Caco-2 (cell line): ENCODE results near the gene CALCOCO2. TPM values are rescaled to one million over a fixed set of nuclear protein-coding genes. Genes with fewer than 3 reads are reported as not detected.
A peak's percentile ranks its signal among the peaks of the same experiment; 100 is the strongest.

Source experiments
- BruUV-seq: library from RNA; stranded (reverse); fragments of 400-500 nt; replicated peaks from 2 replicates; lab custom pipeline; 2021; lab: Mats Ljungman, UMichigan
- CTCF ChIA-PET: fragments of 300-600 bp; sonication (Branson Sonifier 250); formaldehyde crosslinking; loops from one replicate; lab custom pipeline; 2022; ENCODE audit warnings: antibody characterized with exemption; lab: Charles Lee
- POLR2A ChIA-PET: fragments of 300-600 bp; sonication (Branson Sonifier 250); formaldehyde crosslinking; loops from one replicate; lab custom pipeline; 2022; ENCODE audit warnings: antibody characterized with exemption; lab: Charles Lee
- DNase-seq, 2 experiments: peaks; one replicate each; pipeline versions ENCODE4 v3.0.0 to v3.0.0-alpha.2; 2020 to 2022
- H3K27me3 ChIP-seq: replicated peaks from 2 replicates; pipeline ENCODE4 v1.6.0; 2011; ENCODE audit warnings: low read length; ENCODE audit not compliant: control insufficient read depth, insufficient read depth
- H3K36me3 ChIP-seq: 2 replicates; pipeline ENCODE4 v1.5.1; 2011; ENCODE audit warnings: low read length; ENCODE audit not compliant: control insufficient read depth, insufficient read depth
- H3K4me1 ChIP-seq: fragments of 250-450 bp; sonication (Bioruptor Pico); 2 replicates; pipeline ENCODE4 v1.5.1; 2020; ENCODE audit warnings: mild to moderate bottlenecking
- H3K4me3 ChIP-seq: 2 replicates; pipeline ENCODE4 v1.5.1; 2011; ENCODE audit warnings: low read depth, mild to moderate bottlenecking, control low read depth, low read length
- H3K9me3 ChIP-seq: fragments of 250-450 bp; sonication (Bioruptor Pico); 2 replicates; pipeline ENCODE4 v1.5.1; 2020; ENCODE audit warnings: mild to moderate bottlenecking, moderate library complexity
- H3K27ac Mint-ChIP-seq: one replicate; pipeline ENCODE4 v1.8.0; 2022; ENCODE audit warnings: mixed read lengths; ENCODE audit not compliant: unreplicated experiment
- H3K27me3 Mint-ChIP-seq: one replicate; pipeline ENCODE4 v1.8.0; 2022; ENCODE audit warnings: mixed read lengths; ENCODE audit not compliant: insufficient read depth, unreplicated experiment
- H3K36me3 Mint-ChIP-seq: one replicate; pipeline ENCODE4 v1.8.0; 2022; ENCODE audit warnings: mild to moderate bottlenecking, mixed read lengths; ENCODE audit not compliant: insufficient read depth, unreplicated experiment
- H3K4me1 Mint-ChIP-seq: one replicate; pipeline ENCODE4 v1.8.0; 2022; ENCODE audit warnings: low read depth, mixed read lengths; ENCODE audit not compliant: unreplicated experiment
- H3K4me3 Mint-ChIP-seq: one replicate; pipeline ENCODE4 v1.8.0; 2022; ENCODE audit warnings: mild to moderate bottlenecking, moderate library complexity, mixed read lengths; ENCODE audit not compliant: unreplicated experiment
- H3K9me3 Mint-ChIP-seq: one replicate; pipeline ENCODE4 v1.8.0; 2022; ENCODE audit warnings: mixed read lengths; ENCODE audit not compliant: unreplicated experiment
- intact Hi-C: fragments of 100-400 bp; cut with micrococcal nuclease; formaldehyde crosslinking; loops from one replicate; pipeline ENCODE4 v1.10.0; 2022; ENCODE audit not compliant: unreplicated experiment
- total RNA-seq: library from RNA; stranded (reverse); gene quantifications from 2 replicates; pipeline ENCODE4 v1.2.3, GENCODE V29; 2022
- TF ChIP-seq, protein P1 (sequence below), 2 experiments: fragments of 200-600 bp in 1 of 2; IDR thresholded peaks; 1 replicate in 1 of 2; 2 replicates in 1 of 2; pipeline versions ENCODE4 v1.5.1 to v1.8.0; 2011 to 2022; ENCODE audit warnings: antibody characterized with exemption in 1 of 2, control low read depth in 1 of 2, inconsistent platforms in 1 of 2, low read depth in 1 of 2, low read length in 1 of 2, mild to moderate bottlenecking in 1 of 2, moderate library complexity in 1 of 2; ENCODE audit not compliant: insufficient read depth in 1 of 2, severe bottlenecking in 1 of 2, unreplicated experiment in 1 of 2

The CALCOCO2 gene
- total RNA-seq, 1 experiment from 2014 or later: 233 TPM

DNA sequence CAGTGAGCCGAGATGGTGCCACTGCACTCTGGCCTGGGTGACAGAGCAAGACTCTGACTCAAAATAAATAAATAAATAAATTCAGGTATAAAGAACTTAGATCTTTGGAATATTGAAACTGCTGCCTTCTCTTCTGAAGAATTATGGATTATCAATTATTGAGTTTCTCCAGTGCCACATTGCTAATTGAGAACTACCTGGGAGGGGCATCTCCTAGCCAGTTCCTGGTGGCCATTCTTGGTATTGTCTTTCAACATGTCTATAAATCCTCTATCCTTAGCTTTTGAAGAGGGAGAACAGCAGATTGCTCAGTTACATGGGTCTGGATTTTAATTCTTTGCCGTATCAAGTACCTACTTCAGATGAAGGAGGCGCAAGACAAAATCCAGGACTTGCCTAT lies 29.2 kb downstream of the CALCOCO2 start:
- Mint-ChIP-seq H3K4me1 (peaks cover 3% of the 10 kb centered on the region), H3K27me3 (no peaks in the 10 kb centered on the region), H3K27ac (no peak overlapping the region), H3K36me3 (peaks cover 77% of the 10 kb centered on the region), H3K4me3 (no peak overlapping the region), H3K9me3 (no peaks in the 10 kb centered on the region)
- H3K36me3 ChIP-seq: peaks cover 9% of the 10 kb centered on the region
- POLR2A ChIA-PET: interaction anchor here (0.8 kb wide), 1 partner anchor 32 kb away, joined by 3 read pairs; the partner anchor contains the start of gene ATP5MC1
- BruUV-seq: no TSS peak
- H3K27me3 ChIP-seq: no peaks in the 10 kb centered on the region
- TF ChIP-seq, protein P1, sequence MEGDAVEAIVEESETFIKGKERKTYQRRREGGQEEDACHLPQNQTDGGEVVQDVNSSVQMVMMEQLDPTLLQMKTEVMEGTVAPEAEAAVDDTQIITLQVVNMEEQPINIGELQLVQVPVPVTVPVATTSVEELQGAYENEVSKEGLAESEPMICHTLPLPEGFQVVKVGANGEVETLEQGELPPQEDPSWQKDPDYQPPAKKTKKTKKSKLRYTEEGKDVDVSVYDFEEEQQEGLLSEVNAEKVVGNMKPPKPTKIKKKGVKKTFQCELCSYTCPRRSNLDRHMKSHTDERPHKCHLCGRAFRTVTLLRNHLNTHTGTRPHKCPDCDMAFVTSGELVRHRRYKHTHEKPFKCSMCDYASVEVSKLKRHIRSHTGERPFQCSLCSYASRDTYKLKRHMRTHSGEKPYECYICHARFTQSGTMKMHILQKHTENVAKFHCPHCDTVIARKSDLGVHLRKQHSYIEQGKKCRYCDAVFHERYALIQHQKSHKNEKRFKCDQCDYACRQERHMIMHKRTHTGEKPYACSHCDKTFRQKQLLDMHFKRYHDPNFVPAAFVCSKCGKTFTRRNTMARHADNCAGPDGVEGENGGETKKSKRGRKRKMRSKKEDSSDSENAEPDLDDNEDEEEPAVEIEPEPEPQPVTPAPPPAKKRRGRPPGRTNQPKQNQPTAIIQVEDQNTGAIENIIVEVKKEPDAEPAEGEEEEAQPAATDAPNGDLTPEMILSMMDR (IDR thresholded peaks at IDR 0.05; ENCODE audit: insufficient read depth in 1 of 2, low read depth in 1 of 2, low read length in 1 of 2, severe bottlenecking in 1 of 2, unreplicated experiment in 1 of 2): peak; percentile 56 to 78
- CTCF ChIA-PET: interaction anchor here (0.7 to 1.4 kb wide), 3 partner anchors 19 to 49 kb away, joined by 4 to 9 read pairs (median 6); no protein-coding TSS in a partner anchor
- peak in 1 of 2 experiments; percentile 40 for DNase-seq
- intact Hi-C loops: loop anchor here (1.0 kb wide), 1 partner anchor 11 kb away; no protein-coding TSS in a partner anchor
- H3K4me3 ChIP-seq: no peak overlapping the region
- H3K4me1 ChIP-seq: peaks cover 5% of the 10 kb centered on the region
- H3K9me3 ChIP-seq: no peaks in the 10 kb centered on the region

DNA sequence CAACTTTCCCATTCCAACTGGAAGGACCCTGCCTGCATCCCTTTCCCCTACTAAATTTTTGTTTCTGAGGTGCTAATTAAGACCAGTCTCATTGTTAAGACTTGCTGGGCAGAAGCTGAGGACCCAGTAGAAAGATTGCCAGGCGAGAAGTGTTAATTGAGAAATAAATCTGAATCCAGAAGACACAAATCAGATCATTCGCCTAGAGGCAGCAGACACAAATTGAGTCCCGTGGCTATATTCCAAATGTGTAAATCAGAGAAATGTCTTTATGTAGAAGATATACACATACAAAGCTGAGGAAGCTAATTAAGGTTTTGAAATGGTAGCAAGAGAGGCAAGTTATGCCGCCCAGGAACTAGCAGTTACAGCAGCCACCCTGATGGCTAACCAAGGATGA lies 29.6 kb downstream of the CALCOCO2 start:
- Histone ChIP-seq H3K27me3 (no peaks in the 10 kb centered on the region), H3K4me1 (peaks cover under 1% of the 10 kb centered on the region), H3K9me3 (no peaks in the 10 kb centered on the region), H3K4me3 (no peak overlapping the region), H3K36me3 (peaks cover 9% of the 10 kb centered on the region)
- intact Hi-C loops: loop anchor here (1.0 kb wide), 1 partner anchor 11 kb away; no protein-coding TSS in a partner anchor
- Mint-ChIP-seq H3K4me1 (no peaks in the 10 kb centered on the region), H3K27ac (no peak overlapping the region), H3K27me3 (no peaks in the 10 kb centered on the region), H3K36me3 (peaks cover 73% of the 10 kb centered on the region), H3K9me3 (no peaks in the 10 kb centered on the region), H3K4me3 (no peak overlapping the region)
- BruUV-seq: no TSS peak
- CTCF ChIA-PET: interaction anchor here (1.0 to 1.4 kb wide), 2 partner anchors 19 to 47 kb away, joined by 6 to 9 read pairs; no protein-coding TSS in a partner anchor
- TF ChIP-seq, protein P1 (IDR thresholded peaks at IDR 0.05; ENCODE audit: insufficient read depth in 1 of 2, low read depth in 1 of 2, low read length in 1 of 2, severe bottlenecking in 1 of 2, unreplicated experiment in 1 of 2): no peak
- DNase-seq: no peak
- POLR2A ChIA-PET: no interaction called here

DNA sequence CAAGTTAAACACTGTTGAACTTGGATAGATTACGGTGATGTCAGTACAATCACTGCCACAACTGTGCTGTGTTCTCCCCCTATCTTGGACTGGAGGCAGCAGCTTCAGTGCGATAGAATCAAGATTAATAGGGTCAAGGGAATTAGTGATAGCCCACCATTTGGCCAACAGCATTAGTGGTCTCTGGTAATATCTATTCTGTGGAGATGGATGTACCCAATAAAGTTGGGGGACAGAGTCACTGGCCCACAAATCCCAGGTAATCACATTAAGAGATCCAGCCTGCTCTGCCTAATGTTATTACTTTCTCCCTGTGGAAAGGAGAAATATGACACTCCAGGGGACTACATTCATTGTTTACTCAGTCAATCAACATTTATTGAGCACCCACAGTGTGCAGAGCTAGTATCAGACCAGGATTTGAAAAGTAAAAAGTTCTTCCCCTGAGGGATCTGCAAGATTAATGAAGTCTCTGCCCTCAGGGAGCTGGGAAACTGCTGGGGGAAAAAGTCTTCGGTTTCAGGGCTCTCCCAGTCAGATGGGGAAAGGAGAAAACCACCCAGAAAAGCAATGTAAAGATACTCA lies 38.2 kb downstream of the CALCOCO2 start:
- peaks cover 54% of the 10 kb centered on the region for H3K4me1 Mint-ChIP-seq

More for the DNA sequence above, 38.2 kb downstream of the CALCOCO2 start:
- CTCF ChIA-PET: interaction anchor here (1.0 to 19.4 kb wide), 4 partner anchors 10 to 66 kb away, joined by 4 to 1184 read pairs (median 8); partner anchors contain the start of gene TTLL6
- Mint-ChIP-seq H3K36me3 (peaks cover 21% of the 10 kb centered on the region), H3K4me3 (no peak overlapping the region), H3K27ac (peak overlapping the region; percentile 36), H3K27me3 (no peaks in the 10 kb centered on the region), H3K9me3 (no peaks in the 10 kb centered on the region)
- Histone ChIP-seq H3K4me1 (peaks cover 54% of the 10 kb centered on the region), H3K36me3 (peaks cover 3% of the 10 kb centered on the region), H3K27me3 (no peaks in the 10 kb centered on the region), H3K9me3 (no peaks in the 10 kb centered on the region), H3K4me3 (no peak overlapping the region)
- intact Hi-C loops: no loop called here
- TF ChIP-seq, protein P1 (IDR thresholded peaks at IDR 0.05; ENCODE audit: insufficient read depth in 1 of 2, low read depth in 1 of 2, low read length in 1 of 2, severe bottlenecking in 1 of 2, unreplicated experiment in 1 of 2): no peak
- POLR2A ChIA-PET: no interaction called here
- DNase-seq: no peak
- no TSS peak for BruUV-seq
